OCI-LY7 (cell line): ENCODE results near the gene CYTH3. TPM values are rescaled to one million over a fixed set of nuclear protein-coding genes. Genes with fewer than 3 reads are reported as not detected.
"Not testable (repeated sequence)": the region's sequence is repeated elsewhere in the genome, so short reads cannot be mapped to it uniquely, and the experiment has no call there.

Source experiments
- BruUV-seq: library from RNA; stranded (reverse); fragments of 400-500 nt; replicated peaks from 2 replicates; lab custom pipeline; 2021; lab: Mats Ljungman, UMichigan
- CTCF ChIA-PET: fragments of 300-600 bp; sonication (Branson Sonifier 250); formaldehyde crosslinking; loops from one replicate; lab custom pipeline; 2022; ENCODE audit warnings: antibody characterized with exemption; ENCODE audit not compliant: unreplicated experiment; lab: Charles Lee
- POLR2A ChIA-PET: fragments of 300-600 bp; sonication (Branson Sonifier 250); formaldehyde crosslinking; loops from one replicate; lab custom pipeline; 2022; ENCODE audit warnings: antibody characterized with exemption; lab: Charles Lee
- DNase-seq: peaks from one replicate; pipeline ENCODE4 v3.0.0-alpha.2; 2015; ENCODE audit warnings: low spot score
- H2AFZ ChIP-seq: fragments of 200-600 bp; sonication (generic), shearing (Covaris generic); 2 replicates; pipeline ENCODE4 v1.6.1; 2014; ENCODE audit warnings: mild to moderate bottlenecking, antibody characterized with exemption, low read length, moderate library complexity
- H3K27ac ChIP-seq: fragments of 200-600 bp; sonication (generic); 2 replicates; pipeline ENCODE4 v1.5.1; 2014; ENCODE audit warnings: mixed run types, low read depth, mild to moderate bottlenecking, moderate library complexity, low read length, inconsistent platforms; ENCODE audit not compliant: poor library complexity, severe bottlenecking
- H3K36me3 ChIP-seq: fragments of 200-600 bp; sonication (generic); 2 replicates; pipeline ENCODE4 v1.6.1; 2014; ENCODE audit warnings: mild to moderate bottlenecking, antibody characterized with exemption, low read length, moderate library complexity, mixed read lengths; ENCODE audit not compliant: insufficient read depth
- H3K4me1 ChIP-seq: fragments of 200-600 bp; sonication (generic); 2 replicates; pipeline ENCODE4 v1.5.1; 2014; ENCODE audit warnings: mild to moderate bottlenecking, low read length; ENCODE audit not compliant: insufficient read depth, poor library complexity, severe bottlenecking
- H3K4me2 ChIP-seq: fragments of 200-600 bp; sonication (generic); 2 replicates; pipeline ENCODE4 v1.6.1; 2014; ENCODE audit warnings: mild to moderate bottlenecking, low read length
- H3K4me3 ChIP-seq: fragments of 200-600 bp; sonication (generic); 2 replicates; pipeline ENCODE4 v1.5.1; 2014; ENCODE audit warnings: mild to moderate bottlenecking, low read depth, low read length; ENCODE audit not compliant: poor library complexity, severe bottlenecking
- H3K79me2 ChIP-seq: fragments of 200-600 bp; sonication (generic); 2 replicates; pipeline ENCODE4 v1.6.1; 2016; ENCODE audit warnings: low read depth, mild to moderate bottlenecking, low read length, moderate library complexity, mixed read lengths; ENCODE audit not compliant: insufficient read depth
- H3K9me2 ChIP-seq: fragments of 200-600 bp; sonication (generic); 2 replicates; pipeline ENCODE4 v1.6.1; 2016; ENCODE audit warnings: mild to moderate bottlenecking, low read length, mixed read lengths; ENCODE audit not compliant: insufficient read depth
- H3K9me3 ChIP-seq: fragments of 200-600 bp; sonication (generic); 2 replicates; pipeline ENCODE4 v1.6.1; 2014; ENCODE audit warnings: mild to moderate bottlenecking, mixed run types, low read length, mixed read lengths
- H4K20me1 ChIP-seq: fragments of 200-600 bp; sonication (generic); 2 replicates; pipeline ENCODE4 v1.6.1; 2014; ENCODE audit warnings: mild to moderate bottlenecking, antibody characterized with exemption, low read length, moderate library complexity, mixed read lengths; ENCODE audit not compliant: insufficient read depth
- CTCF ChIP-seq: fragments of 200-600 bp; sonication (generic); conservative IDR thresholded peaks from 2 replicates; pipeline ENCODE4 v1.5.1; 2014; ENCODE audit warnings: mild to moderate bottlenecking, antibody characterized with exemption, low read length, moderate library complexity, mixed read lengths
- EZH2phosphoT487 ChIP-seq: fragments of 200-600 bp; sonication (generic); IDR thresholded peaks from 2 replicates; pipeline ENCODE4 v1.6.1; 2018; ENCODE audit warnings: low read depth, borderline replicate concordance, mild to moderate bottlenecking, mixed run types, antibody characterized with exemption, low read length, moderate library complexity, mixed read lengths
- intact Hi-C: fragments of 100-400 bp; cut with micrococcal nuclease; formaldehyde crosslinking; loops from one replicate; pipeline ENCODE4 v1.10.0; 2022; ENCODE audit not compliant: unreplicated experiment
- total RNA-seq, 2 experiments: library from RNA; depleted of rRNA in 1 of 2; stranded (reverse); fragments of >200 nt in 1 of 2; shearing (Covaris generic) in 1 of 2; gene quantifications; 2 replicates each; pipeline ENCODE4 v1.2.3, GENCODE V29; 2014 to 2022

CYTH3 gene
- total RNA-seq, 2 experiments from 2014 or later = 3.7 to 4.7 TPM

- H3K4me1 ChIP-seq = no peaks in the 10 kb centered on the region
- H3K79me2 ChIP-seq = no peaks in the 10 kb centered on the region
- no peaks in the 10 kb centered on the region for H3K36me3 ChIP-seq
- intact Hi-C loops = no loop called here
- H3K27ac ChIP-seq = no peak overlapping the region
- H4K20me1 ChIP-seq = no peaks in the 10 kb centered on the region
- no peak overlapping the region for H3K4me3 ChIP-seq
- POLR2A ChIA-PET = interaction anchor here (0.6 to 1.5 kb wide), 5 partner anchors 8 to 43 kb away, joined by 3 to 5 read pairs (median 4); no protein-coding TSS in a partner anchor
- no peaks in the 10 kb centered on the region for H3K9me2 ChIP-seq
- H3K9me3 ChIP-seq = no peaks in the 10 kb centered on the region
- no peak for DNase-seq
- TF ChIP-seq EZH2phosphoT487 (no peak), CTCF (no peak)
- no peak overlapping the region for H2AFZ ChIP-seq
- no TSS peak for BruUV-seq
- H3K4me2 ChIP-seq = no peak overlapping the region
- CTCF ChIA-PET = no interaction called here
Observed at GRCh38 chr7:6286486-6286885, 14.1 kb upstream of the CYTH3 start.

GRCh38 chr7:6284461-6285360 lies 12.3 kb upstream of the CYTH3 start:
- CTCF ChIA-PET = no interaction called here
- H3K36me3 ChIP-seq = no peaks in the 10 kb centered on the region
- H3K9me3 ChIP-seq = no peaks in the 10 kb centered on the region
- H3K4me3 ChIP-seq = no peak overlapping the region
- no peak overlapping the region for H2AFZ ChIP-seq
- intact Hi-C loops = no loop called here
- TF ChIP-seq EZH2phosphoT487 (no peak), CTCF (no peak)
- BruUV-seq = no TSS peak
- H3K27ac ChIP-seq = no peak overlapping the region
- POLR2A ChIA-PET = no interaction called here
- H3K79me2 ChIP-seq = no peaks in the 10 kb centered on the region
- H3K4me1 ChIP-seq = no peaks in the 10 kb centered on the region
- no peaks in the 10 kb centered on the region for H3K9me2 ChIP-seq
- H4K20me1 ChIP-seq = no peaks in the 10 kb centered on the region
- H3K4me2 ChIP-seq = no peak overlapping the region
- no peak for DNase-seq

- CTCF ChIA-PET = no interaction called here
- Histone ChIP-seq H3K79me2 (no peaks in the 10 kb centered on the region), H3K4me2 (no peak overlapping the region), H4K20me1 (no peaks in the 10 kb centered on the region), H3K9me3 (no peaks in the 10 kb centered on the region), H3K4me3 (no peak overlapping the region), H3K36me3 (no peaks in the 10 kb centered on the region), H3K27ac (no peak overlapping the region), H3K9me2 (no peaks in the 10 kb centered on the region), H3K4me1 (no peaks in the 10 kb centered on the region), H2AFZ (no peak overlapping the region)
- intact Hi-C loops = no loop called here
- DNase-seq = no peak
- POLR2A ChIA-PET = no interaction called here
- BruUV-seq = no TSS peak
- no peak for TF ChIP-seq CTCF
- no peak for TF ChIP-seq EZH2phosphoT487
Observed at GRCh38 chr7:6284055-6284400, 11.6 kb upstream of the CYTH3 start.

GRCh38 chr7:6283391-6284054 lies 11.1 kb upstream of the CYTH3 start:
- H2AFZ ChIP-seq, H3K9me3 ChIP-seq, CTCF ChIA-PET, H3K4me2 ChIP-seq, H4K20me1 ChIP-seq, H3K36me3 ChIP-seq, H3K27ac ChIP-seq, BruUV-seq, H3K4me1 ChIP-seq, intact Hi-C loops, DNase-seq, POLR2A ChIA-PET, H3K79me2 ChIP-seq, H3K4me3 ChIP-seq, H3K9me2 ChIP-seq: not testable (repeated sequence)
